Fibroblast of mammary gland (primary cell): ENCODE results near the gene PLPP6.

Source experiments
- DNase-seq: peaks from one replicate; pipeline ENCODE4 v3.0.0-alpha.2; 2010; ENCODE audit warnings: low read depth
- H3K4me3 ChIP-seq: 2 replicates; pipeline ENCODE4 v1.5.1; 2011; ENCODE audit warnings: low read depth, mild to moderate bottlenecking, low read length, moderate library complexity; ENCODE audit not compliant: control insufficient read depth
- CTCF ChIP-seq: conservative IDR thresholded peaks from 2 replicates; pipeline ENCODE4 v1.5.1; 2011; ENCODE audit warnings: low read depth, low read length, inconsistent platforms; ENCODE audit not compliant: control insufficient read depth, insufficient read depth

The PLPP6 gene

GRCh38 chr9:4714266-4715016 lies 52.3 kb downstream of the PLPP6 start:
- DNase-seq, result no peak
- TF ChIP-seq CTCF, result no peak
- no peak overlapping the region for H3K4me3 ChIP-seq
